ENCODE measurements around the gene MLKL.
"Not testable (repeated sequence)": the region's sequence is repeated elsewhere in the genome, so short reads cannot be mapped to it uniquely, and the experiment has no call there.

The MLKL gene

DNA sequence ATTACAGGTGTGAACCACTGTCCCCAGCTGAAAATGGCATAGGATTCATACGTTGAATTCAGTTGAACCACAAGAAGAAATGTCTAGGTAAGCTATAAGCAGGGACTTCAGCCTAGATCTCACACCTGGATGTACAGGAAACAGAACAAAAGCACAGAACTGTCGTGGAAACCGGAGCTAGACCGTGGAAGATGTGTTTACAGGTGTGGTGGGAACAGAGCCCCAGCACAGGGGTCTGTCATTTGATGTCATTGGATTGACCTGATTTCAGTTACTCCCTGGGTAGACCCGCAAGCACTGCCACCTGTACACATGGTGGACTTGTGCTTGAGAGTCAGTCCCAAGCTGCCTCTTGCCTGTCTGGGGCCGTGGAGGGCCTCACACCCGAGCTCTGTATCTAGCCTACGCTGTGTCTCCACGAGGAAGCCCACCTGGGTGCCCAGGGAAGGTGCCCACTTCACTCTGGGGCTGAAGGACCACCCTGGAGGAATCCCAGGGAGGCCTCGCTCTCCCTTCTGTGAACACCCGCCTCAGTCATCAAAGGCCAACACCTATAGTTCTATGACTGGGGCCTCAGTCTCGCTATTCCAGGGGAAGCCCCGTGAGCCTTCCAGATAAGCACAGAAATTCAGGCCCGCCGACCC is 32.2 kb upstream of the MLKL start:
- no peak for DNase-seq (ENCODE audit: extremely low read depth in 1 of 2, low read depth in 1 of 2)

DNA sequence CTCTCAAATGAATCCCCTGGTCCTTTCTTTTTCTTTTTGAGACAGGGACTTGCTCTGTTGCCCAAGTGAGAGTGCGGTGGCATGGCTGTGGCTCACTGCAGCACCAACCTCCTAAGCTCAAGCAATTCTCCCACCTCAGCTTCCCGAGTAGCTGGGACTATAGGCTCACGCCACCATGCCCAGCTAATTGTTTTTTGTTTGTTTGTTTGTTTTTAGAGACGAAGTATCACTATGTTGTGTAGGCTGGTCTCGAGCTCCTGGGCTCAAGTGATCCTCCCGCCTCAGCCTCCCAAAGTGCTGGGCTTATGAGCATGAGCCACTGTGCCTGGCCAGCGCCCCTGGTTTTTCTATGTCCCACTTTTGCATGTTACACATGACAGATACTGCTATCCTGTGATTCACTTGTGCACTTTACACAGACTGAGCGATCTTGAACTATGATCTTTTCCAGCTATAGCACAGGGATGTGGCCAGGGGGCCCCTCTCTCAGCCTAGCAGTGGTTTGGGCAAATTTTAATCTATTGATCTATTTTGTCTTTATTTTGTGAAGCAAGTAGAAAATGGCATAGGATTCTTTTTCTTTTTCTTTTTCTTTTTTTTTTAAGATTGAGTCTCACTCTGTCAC is 31.3 kb upstream of the MLKL start:
- DNase-seq (ENCODE audit: extremely low read depth in 1 of 2, low read depth in 1 of 2), result no peak

DNA sequence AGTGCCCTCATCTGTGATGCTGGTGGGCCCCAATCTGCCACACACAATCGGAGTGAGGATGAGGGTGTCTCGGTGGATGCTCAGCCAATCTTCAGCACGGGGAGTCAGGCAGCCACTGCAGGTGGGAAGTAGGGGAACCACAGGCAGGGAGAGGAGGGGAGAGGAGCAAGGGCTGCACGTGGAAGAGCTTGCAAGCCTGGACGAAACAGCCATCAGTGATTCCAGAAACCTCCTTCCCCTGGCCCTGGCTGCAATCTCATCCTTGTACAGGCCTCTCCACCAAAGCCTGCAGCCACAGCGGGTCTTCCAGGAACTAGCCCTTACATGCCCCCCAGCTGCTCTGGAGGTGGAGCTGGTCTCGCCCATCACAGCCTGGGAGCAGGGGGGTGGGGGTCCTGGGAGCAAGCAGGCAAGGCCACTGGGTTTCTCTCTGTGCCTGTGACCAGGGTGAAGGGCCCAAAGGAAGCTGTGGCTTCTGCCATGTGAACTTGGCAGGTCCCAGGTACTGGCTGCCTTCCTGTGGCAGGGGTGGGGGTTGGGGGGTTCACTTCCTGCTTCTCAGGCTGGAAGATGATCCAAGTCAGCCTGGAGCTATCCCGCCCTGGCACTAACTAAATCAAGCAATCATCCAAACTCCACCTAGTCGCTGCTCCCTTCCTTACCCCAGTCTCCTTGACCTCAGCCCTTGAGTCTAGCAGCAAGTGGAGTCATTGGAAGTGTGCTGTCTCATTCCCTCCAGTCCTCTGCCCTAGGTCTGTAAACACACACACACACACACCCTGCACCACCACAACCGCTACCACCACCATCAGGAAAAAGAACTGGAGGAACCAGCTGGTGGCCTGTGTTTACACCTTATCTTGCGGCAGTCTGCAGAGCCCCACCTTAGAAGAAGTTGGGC is 29.4 kb upstream of the MLKL start:
- no peak for DNase-seq (ENCODE audit: extremely low read depth in 1 of 2, low read depth in 1 of 2)

DNA sequence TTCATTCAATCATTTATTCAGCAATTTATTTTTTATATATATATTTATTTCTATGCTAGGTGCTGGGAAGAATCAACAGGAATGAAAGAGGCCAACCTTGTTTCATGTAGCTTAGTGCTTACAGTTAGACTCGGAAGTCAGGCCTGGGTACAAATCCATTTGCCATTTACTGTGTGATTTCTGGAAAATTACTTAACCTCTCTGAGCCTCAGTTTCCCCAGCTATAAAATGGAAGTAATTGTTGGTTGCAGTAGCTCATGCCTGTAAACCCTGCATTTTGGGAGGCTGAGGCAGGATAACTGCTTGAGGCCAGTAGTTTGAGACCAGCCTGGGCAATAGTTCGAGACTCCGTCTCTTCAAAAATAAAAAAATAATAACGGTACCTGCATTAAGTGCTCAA is 27.2 kb upstream of the MLKL start:
- DNase-seq (ENCODE audit: extremely low read depth in 1 of 2, low read depth in 1 of 2), result no peak

DNA sequence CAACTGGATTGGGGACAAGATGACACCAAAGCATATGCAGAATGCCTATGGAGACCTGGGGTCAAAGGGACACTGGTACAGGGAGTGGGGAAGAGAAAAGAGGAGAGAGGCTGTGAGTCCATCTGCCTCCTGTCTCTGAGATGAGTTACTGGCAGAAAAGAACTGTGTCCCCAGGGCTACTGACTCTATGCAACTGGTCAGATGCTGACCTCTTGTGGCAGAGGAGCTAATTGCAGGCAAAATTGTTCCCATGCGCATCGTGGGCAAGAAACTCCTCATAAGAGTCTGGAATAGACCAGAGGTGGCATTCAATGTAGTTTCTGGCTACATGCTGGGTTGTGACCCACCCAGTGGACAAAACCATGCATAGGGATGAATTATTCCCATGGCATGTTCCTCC is 26.1 kb upstream of the MLKL start:
- DNase-seq (ENCODE audit: extremely low read depth in 1 of 2, low read depth in 1 of 2), result no peak

DNA sequence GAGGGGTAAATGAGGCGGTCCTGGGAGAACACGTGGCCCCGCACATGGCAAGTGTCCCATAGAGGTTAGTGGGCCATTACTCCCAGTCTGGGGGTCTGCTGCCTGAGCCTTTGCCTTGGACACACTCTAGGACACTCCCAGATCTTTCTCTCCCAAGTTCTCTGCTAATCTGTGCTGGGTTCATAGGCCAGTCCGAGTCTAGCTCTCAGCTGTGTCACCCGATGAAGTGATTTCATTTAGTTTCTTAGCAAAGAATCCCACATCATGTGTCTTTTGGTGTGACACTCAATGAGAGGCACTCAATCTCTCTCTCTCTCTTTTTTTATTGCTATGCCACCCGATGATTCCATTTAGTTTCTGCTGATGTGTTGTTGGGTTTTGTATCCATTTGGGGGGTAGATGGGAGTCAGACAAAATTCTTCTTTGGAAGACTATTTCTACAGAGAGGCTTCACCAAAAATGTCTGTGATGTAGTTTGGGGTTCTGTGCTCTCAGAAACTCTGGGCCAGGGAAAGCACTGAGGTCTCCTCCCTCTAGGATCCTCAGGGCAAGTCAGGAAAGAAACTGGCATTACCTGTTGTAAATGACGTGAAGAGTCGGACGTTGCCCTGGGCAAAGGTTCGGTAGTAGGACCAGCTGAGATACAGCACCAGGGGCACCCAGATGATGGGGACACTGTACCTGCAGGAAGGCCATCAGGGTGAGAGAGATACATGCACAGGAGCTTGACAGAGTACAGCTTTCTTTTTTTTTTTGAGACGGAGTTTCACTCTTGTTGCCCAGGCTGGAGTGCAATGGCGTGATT is 25.2 kb upstream of the MLKL start:
- no peak for DNase-seq (ENCODE audit: extremely low read depth in 1 of 2, low read depth in 1 of 2)

DNA sequence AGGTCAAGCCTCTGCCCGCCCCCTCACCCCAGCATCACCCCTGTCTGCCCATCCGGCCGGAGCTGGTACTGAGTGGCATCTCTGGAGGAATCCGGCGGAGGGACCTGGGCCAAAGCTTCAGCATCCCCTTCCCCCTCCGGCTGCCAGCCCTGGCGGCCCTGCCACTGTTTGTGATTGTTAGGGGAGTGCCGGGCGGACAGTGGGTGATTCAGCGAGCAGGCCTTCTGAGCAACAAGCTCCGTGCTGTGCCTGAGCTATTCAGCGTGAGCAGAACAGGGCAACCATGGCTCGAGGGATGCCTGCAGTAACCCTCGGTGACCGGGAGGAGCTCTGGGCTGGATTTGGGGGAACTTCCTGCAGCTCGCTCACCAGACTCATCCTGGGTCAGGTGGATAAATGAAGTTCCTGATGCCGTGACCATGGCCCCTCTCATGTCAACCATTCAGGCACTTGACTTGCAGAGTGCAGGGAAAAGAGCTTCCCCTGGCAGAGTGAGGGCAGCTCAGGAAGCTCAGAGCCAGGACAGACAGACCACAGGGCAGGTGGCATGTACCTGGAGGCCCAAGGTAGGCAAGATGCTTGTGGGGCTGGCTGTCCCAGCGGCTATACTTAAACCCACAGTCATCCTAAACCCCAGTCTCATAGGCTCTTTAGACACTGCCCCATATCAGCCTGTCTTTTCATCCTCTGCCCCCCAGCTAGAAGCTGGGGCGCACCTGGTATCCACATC is 24.3 kb upstream of the MLKL start:
- DNase-seq (ENCODE audit: extremely low read depth in 1 of 2, low read depth in 1 of 2), result no peak

DNA sequence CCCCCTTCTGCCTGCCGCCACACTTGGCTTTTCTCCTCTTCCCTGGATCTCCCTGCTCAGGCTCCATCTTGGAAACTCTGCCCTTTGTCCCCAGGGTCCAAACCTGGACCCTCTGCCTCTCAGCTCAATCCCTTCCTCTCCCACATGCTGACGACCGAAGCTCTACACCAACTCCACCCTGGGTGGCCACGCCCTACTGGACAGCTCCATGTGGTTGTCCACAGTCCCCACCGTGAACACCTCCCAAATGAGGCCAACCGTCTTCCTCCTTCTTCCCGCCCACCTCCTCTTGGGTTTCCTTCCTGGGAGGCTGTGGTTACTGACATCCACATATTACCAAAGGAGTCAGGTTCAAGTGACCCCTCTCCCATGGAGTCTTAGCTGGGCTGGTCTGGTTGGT is 22.6 kb upstream of the MLKL start:
- no peak for DNase-seq (ENCODE audit: extremely low read depth in 1 of 2, low read depth in 1 of 2)

DNA sequence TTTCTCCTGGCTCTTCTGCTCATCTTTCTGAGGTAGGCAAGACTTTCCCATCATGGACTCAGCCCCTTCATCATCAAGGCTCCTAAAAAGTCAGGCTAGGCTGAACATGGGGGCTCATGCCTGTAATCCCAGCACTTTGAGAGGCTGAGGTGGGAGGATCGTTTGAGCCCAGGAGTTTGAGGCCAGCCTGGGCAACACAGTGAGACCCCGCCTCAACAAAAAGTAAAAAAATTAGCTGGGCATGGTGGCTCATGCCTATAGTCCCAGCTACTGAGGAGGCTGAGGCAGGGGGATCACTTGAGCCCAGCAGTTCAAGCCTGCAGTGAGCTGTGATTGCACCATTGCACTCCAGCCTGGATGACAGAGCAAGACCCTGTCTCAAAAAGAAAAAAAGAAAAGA is 21.5 kb upstream of the MLKL start:
- DNase-seq (ENCODE audit: extremely low read depth in 1 of 2, low read depth in 1 of 2), result not testable (repeated sequence)

DNA sequence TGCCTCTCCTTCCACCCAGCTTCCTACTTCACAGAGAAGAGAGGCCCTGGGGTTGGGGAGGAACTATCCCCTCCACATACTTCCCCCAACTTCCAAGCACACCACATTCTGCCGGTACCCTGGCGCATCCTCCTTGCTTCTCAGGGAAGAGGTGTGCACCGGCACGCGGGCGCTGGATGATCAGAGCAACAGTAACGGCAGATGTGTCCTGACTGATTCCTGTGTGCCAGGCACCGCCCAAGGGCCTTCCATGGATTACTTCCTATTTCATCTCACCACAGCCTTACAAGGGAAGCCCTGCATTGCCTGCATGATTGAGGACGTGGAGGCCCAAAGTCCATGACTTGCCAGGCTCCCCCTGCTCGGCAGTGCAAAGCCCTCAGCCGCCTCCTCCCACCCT is 21.1 kb upstream of the MLKL start:
- no peak for DNase-seq (ENCODE audit: extremely low read depth in 1 of 2, low read depth in 1 of 2)

DNA sequence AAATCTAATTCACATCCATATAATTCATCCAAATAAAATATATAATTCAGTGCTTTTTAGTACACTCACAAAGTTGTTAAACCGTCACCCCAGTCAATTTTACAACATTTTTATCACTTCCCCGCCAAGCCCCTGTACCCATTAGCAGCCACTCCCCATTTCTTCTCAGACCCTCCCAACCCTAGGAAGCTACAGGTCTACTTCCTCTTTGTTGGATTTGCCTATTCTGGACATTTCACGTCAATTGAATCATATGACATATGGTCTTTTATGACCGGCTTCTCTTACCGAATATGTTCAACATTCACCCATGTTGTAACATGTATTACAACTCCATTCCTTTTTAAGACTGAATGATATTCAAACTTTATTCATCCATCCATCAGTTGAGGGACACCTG is 19.9 kb upstream of the MLKL start:
- no peak for DNase-seq (ENCODE audit: extremely low read depth in 1 of 2, low read depth in 1 of 2)

DNA sequence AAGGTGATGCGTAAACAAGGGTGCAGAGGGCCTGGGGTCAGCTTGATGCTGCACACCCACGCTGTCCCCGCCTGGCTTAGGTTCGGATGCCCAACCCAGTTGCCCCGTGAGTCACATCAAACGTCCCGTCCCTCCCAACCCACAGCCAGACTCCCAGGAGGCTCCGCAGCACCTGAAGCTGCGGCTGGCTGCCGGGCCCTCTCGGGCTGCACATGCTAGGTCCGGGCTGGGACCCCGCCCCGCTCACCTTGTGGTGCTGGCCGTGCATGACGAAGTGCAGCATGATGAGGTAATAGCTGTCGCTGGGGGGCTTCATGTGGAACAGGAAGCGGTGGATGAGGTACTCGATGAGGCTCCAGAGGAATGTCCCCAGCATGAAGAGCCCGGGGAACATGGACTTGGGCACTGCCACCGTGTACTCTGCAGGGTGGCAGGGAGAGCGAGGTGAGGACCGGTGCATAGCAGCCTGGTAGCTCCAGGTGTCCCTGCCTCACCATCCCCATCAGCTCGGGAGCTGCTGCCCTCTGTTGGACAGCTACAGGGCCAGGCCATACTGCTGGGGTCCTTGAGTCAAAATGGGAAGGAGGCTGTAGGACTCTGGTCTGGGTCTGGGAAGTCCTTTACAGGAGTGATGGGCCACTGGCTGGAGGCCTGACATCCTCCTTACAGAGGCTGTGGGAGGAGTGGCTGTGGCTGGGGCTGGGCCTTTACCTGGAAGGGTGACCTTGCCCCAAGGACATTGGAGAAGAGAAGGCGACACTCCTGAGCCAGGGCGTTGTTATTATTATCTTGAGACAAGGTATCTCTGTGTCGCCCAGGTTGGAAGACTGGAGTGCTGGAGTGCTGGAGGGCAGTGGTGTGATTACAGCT is 18.3 kb upstream of the MLKL start:
- no peak for DNase-seq (ENCODE audit: extremely low read depth in 1 of 2, low read depth in 1 of 2)

DNA sequence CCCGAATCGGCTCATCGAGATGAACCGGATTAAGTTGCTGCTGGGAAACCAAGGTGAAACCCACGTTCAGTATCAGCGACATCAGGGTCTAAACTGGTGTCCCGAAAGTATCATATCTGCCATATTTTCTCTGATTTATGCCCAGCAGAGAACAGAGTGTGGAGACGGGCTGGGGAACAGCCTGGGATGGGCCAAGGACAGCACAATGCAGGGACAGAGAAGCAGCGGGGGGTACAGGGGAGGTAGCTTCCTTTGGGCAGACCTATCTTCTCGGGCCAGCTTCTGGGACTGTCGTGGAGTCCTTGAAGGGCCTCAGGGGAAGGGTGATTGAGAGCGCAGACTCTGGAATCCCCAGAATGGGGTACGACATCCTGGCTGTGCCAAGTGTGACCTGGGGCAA is 17.5 kb upstream of the MLKL start:
- no peak for DNase-seq (ENCODE audit: extremely low read depth in 1 of 2, low read depth in 1 of 2)

DNA sequence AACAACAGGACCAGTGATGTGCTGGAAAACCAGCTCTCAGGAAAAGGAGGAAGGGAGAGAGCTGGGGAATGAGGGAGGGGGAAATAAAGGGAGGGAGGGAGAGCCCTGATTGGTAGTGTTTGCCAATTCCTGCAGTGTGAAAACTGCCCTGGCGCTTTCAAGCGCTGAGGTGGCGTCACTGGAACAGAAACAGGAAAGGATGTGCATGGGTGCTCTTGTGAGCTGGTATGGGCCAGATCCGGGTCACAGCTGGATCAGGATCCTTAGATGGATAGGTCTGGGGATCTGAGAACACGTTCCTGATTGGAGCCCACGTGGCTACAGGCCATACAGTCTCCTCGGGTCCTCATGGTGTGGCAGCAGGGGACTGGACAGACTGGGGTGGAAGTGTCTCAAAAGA is 16.7 kb upstream of the MLKL start:
- DNase-seq (ENCODE audit: extremely low read depth in 1 of 2, low read depth in 1 of 2), result no peak

DNA sequence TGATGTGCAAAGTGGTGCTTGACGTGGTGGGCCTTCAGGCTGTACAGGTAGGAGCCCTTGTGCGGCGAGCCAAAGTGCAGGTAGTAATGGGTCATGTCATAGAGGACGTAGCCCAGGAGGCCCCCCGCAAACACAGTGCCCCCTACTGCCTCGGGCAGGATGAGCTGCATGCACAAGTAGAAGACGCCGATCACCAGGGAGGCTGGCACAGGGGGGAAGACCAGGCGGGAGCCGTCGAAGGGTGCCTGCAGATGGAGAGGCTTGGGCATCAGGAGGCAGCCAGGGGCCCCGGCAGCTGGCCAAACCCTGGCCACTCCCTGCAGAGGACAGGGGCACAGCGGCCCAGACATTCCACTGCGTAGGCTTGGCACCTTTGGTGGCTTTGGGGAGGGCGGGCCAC is 15.7 kb upstream of the MLKL start:
- DNase-seq (ENCODE audit: extremely low read depth in 1 of 2, low read depth in 1 of 2), result no peak

DNA sequence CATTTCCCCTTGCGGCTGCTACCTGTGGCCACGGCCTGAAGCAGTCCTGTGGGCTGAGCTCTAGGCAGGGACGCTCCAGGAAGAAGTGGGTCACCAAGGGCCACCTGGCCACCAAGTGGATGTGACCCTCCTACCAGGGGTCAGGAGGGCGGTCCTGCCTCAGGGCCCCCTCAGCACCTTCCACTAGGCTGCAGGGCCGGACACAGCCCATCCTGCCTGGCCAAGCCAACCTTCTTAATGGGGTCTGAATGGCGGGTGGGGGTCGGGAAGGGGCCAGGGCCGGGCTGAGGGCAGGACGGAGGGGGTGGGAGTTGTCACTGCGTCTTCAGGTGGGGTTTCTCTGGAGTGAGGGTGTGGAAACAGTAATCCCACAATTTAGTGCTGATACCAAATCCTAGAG is 13.2 kb upstream of the MLKL start:
- no peak for DNase-seq (ENCODE audit: extremely low read depth in 1 of 2, low read depth in 1 of 2)

DNA sequence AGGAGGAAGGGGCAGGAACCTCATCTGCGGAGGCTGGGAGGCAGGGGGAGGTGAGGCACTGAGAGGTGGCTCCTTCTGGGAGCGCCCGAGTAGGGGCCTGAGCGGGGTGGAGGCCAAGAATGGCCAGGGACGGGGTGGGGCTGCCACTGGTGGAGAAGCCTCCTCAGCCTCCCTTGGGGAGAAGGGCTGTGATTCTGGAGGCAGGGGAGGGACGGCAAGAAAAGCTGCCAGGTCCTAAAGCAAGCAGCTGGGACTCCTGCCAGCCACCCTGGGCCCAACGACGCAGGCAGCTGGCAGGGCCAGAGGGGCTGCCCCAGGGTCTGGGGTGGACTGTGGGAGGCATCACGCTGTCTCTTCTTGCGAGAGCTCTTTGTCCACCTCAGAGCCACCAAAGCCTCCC is 12.7 kb upstream of the MLKL start:
- no peak for DNase-seq (ENCODE audit: extremely low read depth in 1 of 2, low read depth in 1 of 2)

DNA sequence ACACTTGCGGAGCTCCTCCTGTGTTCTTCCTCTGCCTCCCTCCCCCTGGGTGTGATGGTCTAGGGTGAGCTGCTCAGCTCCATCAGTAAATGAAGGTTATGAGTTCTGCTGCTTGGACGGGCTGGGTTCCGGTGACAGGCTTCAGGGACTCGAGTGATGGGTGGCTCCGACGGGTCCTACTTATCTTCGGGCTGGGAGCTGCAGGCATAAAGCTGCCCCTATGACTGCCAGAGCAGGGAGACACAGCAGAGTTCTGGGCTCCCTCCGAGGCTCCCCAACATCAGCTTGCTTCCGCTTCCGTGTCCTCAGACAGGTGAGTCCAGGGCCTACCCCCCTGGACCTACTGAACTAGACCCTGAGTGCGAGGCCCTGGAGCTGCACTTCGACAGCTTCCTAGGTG is 11.3 kb upstream of the MLKL start:
- DNase-seq (ENCODE audit: extremely low read depth in 1 of 2, low read depth in 1 of 2), result no peak

DNA sequence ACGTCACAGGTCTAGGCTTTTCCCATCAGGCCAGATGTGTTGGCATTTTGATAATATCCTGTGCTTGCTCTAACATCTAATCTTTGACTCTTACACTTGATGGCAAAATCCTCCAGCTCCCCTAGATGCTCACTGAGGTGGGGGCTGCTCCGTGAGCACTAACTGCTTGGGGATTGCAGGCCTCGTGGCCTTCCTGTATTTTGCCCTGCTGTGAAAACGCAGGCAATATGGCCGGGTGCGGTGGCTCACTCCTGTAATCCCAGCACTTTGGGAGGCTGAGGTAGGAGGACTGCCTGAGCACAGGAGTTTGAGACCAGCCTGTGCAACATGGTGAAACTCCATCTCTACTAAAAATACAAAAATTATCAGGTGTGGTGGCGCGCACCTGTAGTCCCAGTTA is 9.7 kb upstream of the MLKL start:
- DNase-seq (ENCODE audit: extremely low read depth in 1 of 2, low read depth in 1 of 2), result no peak

DNA sequence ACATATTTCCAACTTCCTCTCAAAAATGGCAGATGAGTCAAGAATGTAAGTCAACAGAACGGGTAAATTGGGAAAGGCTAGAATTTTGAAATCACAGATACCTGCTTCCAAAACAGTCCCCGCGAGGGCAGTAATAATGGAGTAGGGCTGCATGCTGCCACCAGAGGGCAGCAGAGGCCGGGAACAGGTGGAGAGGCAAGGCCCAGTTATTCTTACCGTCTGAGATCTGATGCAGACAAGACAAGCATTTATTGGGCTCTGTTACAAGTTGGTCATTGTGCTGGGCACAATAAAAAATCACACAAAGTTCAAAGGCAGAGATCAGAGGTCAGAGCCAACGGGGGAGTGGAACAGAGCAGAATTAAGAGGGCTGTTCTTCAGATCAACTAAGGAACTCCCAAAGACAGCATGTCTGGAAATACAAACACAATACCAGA is 8.8 kb upstream of the MLKL start:
- peak; percentile 40 to 73 for DNase-seq (ENCODE audit: extremely low read depth in 1 of 2, low read depth in 1 of 2)
